PC-9 (cell line): ENCODE data around the gene MAEL. TPM values are rescaled to one million over a fixed set of nuclear protein-coding genes. Genes with fewer than 3 reads are reported as not detected.

ENCODE experiments used
- BruUV-seq: library from RNA; stranded (reverse); fragments of 400-500 nt; replicated peaks from 2 replicates; lab custom pipeline; 2021; lab: Mats Ljungman, UMichigan
- CTCF ChIA-PET: fragments of 300-600 bp; sonication (Branson Sonifier 250); formaldehyde crosslinking; loops from one replicate; lab custom pipeline; 2022; ENCODE audit warnings: antibody characterized with exemption; lab: Charles Lee
- POLR2A ChIA-PET: fragments of 300-600 bp; sonication (Branson Sonifier 250); formaldehyde crosslinking; loops from one replicate; lab custom pipeline; 2022; ENCODE audit warnings: antibody characterized with exemption; ENCODE audit not compliant: unreplicated experiment; lab: Charles Lee
- DNase-seq, 2 experiments: peaks; one replicate each; pipeline versions ENCODE4 v3.0.0 to v3.0.0-alpha.2; 2015 to 2022; ENCODE audit warnings: mixed read lengths in 1 of 2
- H2AFZ ChIP-seq: fragments of 200-600 bp; sonication (generic); 2 replicates; pipeline ENCODE4 v1.8.1; 2017; ENCODE audit warnings: antibody characterized with exemption
- H3F3A ChIP-seq: fragments of 200-600 bp; sonication (generic); 2 replicates; pipeline ENCODE4 v1.8.1; 2017; ENCODE audit warnings: antibody characterized with exemption, mild to moderate bottlenecking, low read depth; ENCODE audit not compliant: insufficient read depth
- H3K27ac ChIP-seq: fragments of 200-600 bp; sonication (generic); 2 replicates; pipeline ENCODE4 v1.6.1; 2016; ENCODE audit warnings: mixed run types
- H3K27me3 ChIP-seq: fragments of 200-600 bp; sonication (generic); 2 replicates; pipeline ENCODE4 v1.6.1; 2016; ENCODE audit warnings: low read depth, mixed run types; ENCODE audit not compliant: insufficient read depth
- H3K36me3 ChIP-seq: fragments of 200-600 bp; sonication (generic); 2 replicates; pipeline ENCODE4 v1.6.1; 2016; ENCODE audit warnings: low read depth, mixed run types
- H3K4me1 ChIP-seq: fragments of 200-600 bp; sonication (generic); replicated peaks from 2 replicates; pipeline ENCODE4 v1.6.1; 2016; ENCODE audit warnings: mixed run types; ENCODE audit not compliant: insufficient read depth
- H3K4me2 ChIP-seq: fragments of 200-600 bp; sonication (generic); 2 replicates; pipeline ENCODE4 v1.6.1; 2017; ENCODE audit warnings: mixed run types
- H3K4me3 ChIP-seq: fragments of 200-600 bp; sonication (generic); 2 replicates; pipeline ENCODE4 v1.6.1; 2016; ENCODE audit warnings: mixed run types
- H3K79me2 ChIP-seq: fragments of 200-600 bp; sonication (generic); 2 replicates; pipeline ENCODE4 v1.6.1; 2017; ENCODE audit warnings: low read depth, mixed run types
- H3K9me2 ChIP-seq: fragments of 200-600 bp; sonication (generic); 2 replicates; pipeline ENCODE4 v1.8.1; 2017; ENCODE audit warnings: mild to moderate bottlenecking; ENCODE audit not compliant: insufficient read depth
- H3K9me3 ChIP-seq: fragments of 200-600 bp; sonication (generic); 2 replicates; pipeline ENCODE4 v1.8.1; 2016; ENCODE audit warnings: low read depth; ENCODE audit not compliant: insufficient read depth
- H4K20me1 ChIP-seq: fragments of 200-600 bp; sonication (generic); 2 replicates; pipeline ENCODE4 v1.8.1; 2017; ENCODE audit not compliant: insufficient read depth
- CTCF ChIP-seq: fragments of 200-600 bp; sonication (generic); conservative IDR thresholded peaks from 2 replicates; pipeline ENCODE4 v1.6.1; 2017; ENCODE audit warnings: mixed run types, antibody characterized with exemption, mild to moderate bottlenecking, moderate library complexity
- EZH2 ChIP-seq: fragments of 200-600 bp; sonication (generic); IDR thresholded peaks from 2 replicates; pipeline ENCODE4 v1.8.0; 2017; ENCODE audit warnings: antibody characterized with exemption, low read depth
- intact Hi-C: fragments of 100-400 bp; cut with micrococcal nuclease; formaldehyde crosslinking; loops from one replicate; pipeline ENCODE4 v1.10.0; 2022; ENCODE audit not compliant: unreplicated experiment
- total RNA-seq: library from RNA; stranded (reverse); gene quantifications from 2 replicates; pipeline ENCODE4 v1.2.3, GENCODE V29; 2021

MAEL gene
- total RNA-seq, 1 experiment from 2014 or later, result not detected

GRCh38 chr1:166969074-166969677 lies 19.9 kb upstream of the MAEL start:
- H3K9me3 ChIP-seq, result no peaks in the 10 kb centered on the region
- H3K4me3 ChIP-seq, result no peak overlapping the region
- no peak overlapping the region for H2AFZ ChIP-seq
- H4K20me1 ChIP-seq, result 0 out of 2 replicates have a peak, but pooled peaks cover 2% of the 10 kb centered on the region
- no TSS peak for BruUV-seq
- no peaks in the 10 kb centered on the region for H3K9me2 ChIP-seq
- H3F3A ChIP-seq, result no peaks in the 10 kb centered on the region
- H3K27ac ChIP-seq, result no peak overlapping the region
- H3K79me2 ChIP-seq, result no peaks in the 10 kb centered on the region
- no peak for TF ChIP-seq EZH2
- TF ChIP-seq CTCF, result no peak
- no peak for DNase-seq
- CTCF ChIA-PET, result no interaction called here
- H3K4me2 ChIP-seq, result no peak overlapping the region
- POLR2A ChIA-PET, result no interaction called here
- H3K27me3 ChIP-seq, result peaks cover 96% of the 10 kb centered on the region
- H3K4me1 ChIP-seq, result no peaks in the 10 kb centered on the region
- intact Hi-C loops, result no loop called here
- H3K36me3 ChIP-seq, result no peaks in the 10 kb centered on the region

GRCh38 chr1:166971252-166971651 lies 17.8 kb upstream of the MAEL start:
- H3K4me1 ChIP-seq, result 0 out of 2 replicates have a peak, but pooled peaks cover 6% of the 10 kb centered on the region
- H3K4me2 ChIP-seq, result no peak overlapping the region
- H3K4me3 ChIP-seq, result no peak overlapping the region
- no peaks in the 10 kb centered on the region for H3K36me3 ChIP-seq
- peaks cover 2% of the 10 kb centered on the region; the same call in 1 of the 2 replicates for H4K20me1 ChIP-seq
- TF ChIP-seq CTCF (no peak), EZH2 (no peak)
- intact Hi-C loops, result no loop called here
- no peaks in the 10 kb centered on the region for H3K9me3 ChIP-seq
- DNase-seq, result no peak
- CTCF ChIA-PET, result no interaction called here
- BruUV-seq, result no TSS peak
- peaks cover 95% of the 10 kb centered on the region for H3K27me3 ChIP-seq
- H3K79me2 ChIP-seq, result no peaks in the 10 kb centered on the region
- no peak overlapping the region for H2AFZ ChIP-seq
- no peaks in the 10 kb centered on the region for H3F3A ChIP-seq
- no peaks in the 10 kb centered on the region for H3K9me2 ChIP-seq
- POLR2A ChIA-PET, result no interaction called here
- H3K27ac ChIP-seq, result no peak overlapping the region

GRCh38 chr1:166972193-166972592 lies 16.9 kb upstream of the MAEL start:
- Histone ChIP-seq H4K20me1 (peaks cover 2% of the 10 kb centered on the region; the same call in 1 of the 2 replicates), H3K79me2 (no peaks in the 10 kb centered on the region), H3K4me3 (no peak overlapping the region), H3K9me3 (no peaks in the 10 kb centered on the region), H3K4me1 (0 out of 2 replicates have a peak, but pooled peaks cover 6% of the 10 kb centered on the region), H3K27ac (no peak overlapping the region), H3K27me3 (peaks cover 95% of the 10 kb centered on the region), H3K9me2 (no peaks in the 10 kb centered on the region), H3K36me3 (no peaks in the 10 kb centered on the region), H3F3A (no peaks in the 10 kb centered on the region), H2AFZ (no peak overlapping the region), H3K4me2 (no peak overlapping the region)
- POLR2A ChIA-PET, result no interaction called here
- DNase-seq, result no peak
- no TSS peak for BruUV-seq
- no peak for TF ChIP-seq EZH2
- no peak for TF ChIP-seq CTCF
- intact Hi-C loops, result no loop called here
- CTCF ChIA-PET, result no interaction called here
